Urinary bladder (tissue), 4 donors: Measurements from ENCODE around the gene RNF32. TPM values are rescaled to one million over a fixed set of nuclear protein-coding genes. Genes with fewer than 3 reads are reported as not detected.
"Not testable (repeated sequence)": the region's sequence is repeated elsewhere in the genome, so short reads cannot be mapped to it uniquely, and the experiment has no call there.

ENCODE experiments used
- DNase-seq: peaks from one replicate; pipeline ENCODE4 v3.0.0-alpha.2; 2015; ENCODE audit errors: extremely low spot score
- H3K27ac ChIP-seq: one replicate; pipeline ENCODE4 v1.5.1; 2013; ENCODE audit warnings: low read depth, mild to moderate bottlenecking, moderate library complexity
- H3K36me3 ChIP-seq: one replicate; pipeline ENCODE4 v1.6.1; 2013; ENCODE audit warnings: mild to moderate bottlenecking, moderate library complexity; ENCODE audit not compliant: insufficient read depth
- H3K4me1 ChIP-seq: one replicate; pipeline ENCODE4 v1.6.1; 2013; ENCODE audit warnings: mild to moderate bottlenecking, moderate library complexity; ENCODE audit not compliant: insufficient read depth
- H3K4me3 ChIP-seq: one replicate; pipeline ENCODE4 v1.5.1; 2013; ENCODE audit warnings: low read depth, low read length
- WGBS: extraction: QIAGEN DNeasy Blood & Tissue Kit; methylation state at CpG from one replicate; pipeline ENCODE4 v1.1.7; 2013; 5-methylcytosine and 5-hydroxymethylcytosine counted together
- polyA plus RNA-seq: library from polyadenylated mRNA; stranded (reverse); fragments of 200-250 nt; gene quantifications from one replicate; pipeline ENCODE4 v1.2.3, GENCODE V29; 2013
- total RNA-seq: library from RNA; depleted of rRNA; stranded (reverse); fragments of >200 nt; gene quantifications from one replicate; pipeline ENCODE4 v1.2.3, GENCODE V29; 2014
- donor health status: healthy with polysubstance abuse.
- donor health status: healthy.

The RNF32 gene
- total and polyA plus RNA-seq, 2 donors = 0.32 to 1.0 TPM

- H3K36me3 ChIP-seq, DNase-seq, H3K4me1 ChIP-seq, H3K27ac ChIP-seq, H3K4me3 ChIP-seq: not testable (repeated sequence)
- WGBS = 85% methylated on average over 13 of the region's 13 CpGs
These were observed 20.9 kb upstream of the RNF32 start for GRCh38 chr7:156619488-156620290.

- DNase-seq = no peak
- H3K4me1 ChIP-seq = no peaks in the 10 kb centered on the region
- no peaks in the 10 kb centered on the region for H3K36me3 ChIP-seq
- 71% methylated on average over 3 of the region's 3 CpGs for WGBS
- H3K27ac ChIP-seq = no peak overlapping the region
- no peak overlapping the region for H3K4me3 ChIP-seq
These were observed 20.3 kb upstream of the RNF32 start for GRCh38 chr7:156620291-156620675.

GRCh38 chr7:156621652-156622051 lies 18.9 kb upstream of the RNF32 start:
- DNase-seq = no peak
- Histone ChIP-seq H3K27ac (no peak overlapping the region), H3K4me1 (no peaks in the 10 kb centered on the region), H3K36me3 (no peaks in the 10 kb centered on the region), H3K4me3 (no peak overlapping the region)

- DNase-seq = no peak
- Histone ChIP-seq H3K36me3 (no peaks in the 10 kb centered on the region), H3K4me3 (no peak overlapping the region), H3K27ac (no peak overlapping the region), H3K4me1 (no peaks in the 10 kb centered on the region)
- 79% methylated on average over 2 of the region's 2 CpGs for WGBS
These were observed 15.0 kb upstream of the RNF32 start for GRCh38 chr7:156625580-156625979.

GRCh38 chr7:156626220-156626895 lies 14.2 kb upstream of the RNF32 start:
- DNase-seq = no peak
- H3K4me3 ChIP-seq = no peak overlapping the region
- no peak overlapping the region for H3K27ac ChIP-seq
- H3K4me1 ChIP-seq = no peaks in the 10 kb centered on the region
- no peaks in the 10 kb centered on the region for H3K36me3 ChIP-seq
- 82% methylated on average over 7 of the region's 7 CpGs for WGBS

- H3K27ac ChIP-seq = no peak overlapping the region
- no peaks in the 10 kb centered on the region for H3K4me1 ChIP-seq
- H3K36me3 ChIP-seq = no peaks in the 10 kb centered on the region
- no peak for DNase-seq
- H3K4me3 ChIP-seq = no peak overlapping the region
These were observed 12.0 kb upstream of the RNF32 start for GRCh38 chr7:156628562-156628961.

GRCh38 chr7:156629873-156630272 lies 10.7 kb upstream of the RNF32 start:
- WGBS = 92% methylated on average over 2 of the region's 2 CpGs
- Histone ChIP-seq H3K27ac (no peak overlapping the region), H3K36me3 (no peaks in the 10 kb centered on the region), H3K4me3 (no peak overlapping the region), H3K4me1 (no peaks in the 10 kb centered on the region)
- DNase-seq = no peak

- no peaks in the 10 kb centered on the region for H3K36me3 ChIP-seq
- WGBS = 60% methylated on average over 3 of the region's 3 CpGs
- H3K27ac ChIP-seq = no peak overlapping the region
- DNase-seq = no peak
- no peaks in the 10 kb centered on the region for H3K4me1 ChIP-seq
- H3K4me3 ChIP-seq = no peak overlapping the region
These were observed 6.5 kb upstream of the RNF32 start for GRCh38 chr7:156634117-156634516.

- Histone ChIP-seq H3K4me1 (no peaks in the 10 kb centered on the region), H3K27ac (no peak overlapping the region), H3K36me3 (no peaks in the 10 kb centered on the region), H3K4me3 (no peak overlapping the region)
- no peak for DNase-seq
- WGBS = 83% methylated on average over 7 of the region's 7 CpGs
These were observed 4.8 kb upstream of the RNF32 start for GRCh38 chr7:156635529-156636385.

- 98% methylated on average over 7 of the region's 7 CpGs for WGBS
- H3K4me3 ChIP-seq, H3K4me1 ChIP-seq, DNase-seq, H3K36me3 ChIP-seq, H3K27ac ChIP-seq: not testable (repeated sequence)
These were observed 3.5 kb upstream of the RNF32 start for GRCh38 chr7:156637093-156637492.

- Histone ChIP-seq H3K4me3 (no peak overlapping the region), H3K4me1 (no peaks in the 10 kb centered on the region), H3K27ac (no peak overlapping the region), H3K36me3 (no peaks in the 10 kb centered on the region)
- 97% methylated on average over 8 of the region's 8 CpGs for WGBS
- no peak for DNase-seq
These were observed 2.0 kb upstream of the RNF32 start for GRCh38 chr7:156638443-156639077.

- H3K36me3 ChIP-seq = no peaks in the 10 kb centered on the region
- no peak overlapping the region for H3K27ac ChIP-seq
- 49% methylated on average over 52 of the region's 52 CpGs for WGBS
- H3K4me3 ChIP-seq = peak overlapping the region; percentile 72
- no peak for DNase-seq
- no peaks in the 10 kb centered on the region for H3K4me1 ChIP-seq
These were observed 933 bp upstream of the RNF32 start for GRCh38 chr7:156639426-156640256.
